GM18526 (cell line): ENCODE data around the gene BCL6.

Experiments used
- POLR2A ChIP-seq: IDR thresholded peaks from 3 replicates; pipeline ENCODE4 v1.6.1; 2011; ENCODE audit not compliant: insufficient read length; ENCODE audit errors: extremely low read depth

The BCL6 gene

DNA sequence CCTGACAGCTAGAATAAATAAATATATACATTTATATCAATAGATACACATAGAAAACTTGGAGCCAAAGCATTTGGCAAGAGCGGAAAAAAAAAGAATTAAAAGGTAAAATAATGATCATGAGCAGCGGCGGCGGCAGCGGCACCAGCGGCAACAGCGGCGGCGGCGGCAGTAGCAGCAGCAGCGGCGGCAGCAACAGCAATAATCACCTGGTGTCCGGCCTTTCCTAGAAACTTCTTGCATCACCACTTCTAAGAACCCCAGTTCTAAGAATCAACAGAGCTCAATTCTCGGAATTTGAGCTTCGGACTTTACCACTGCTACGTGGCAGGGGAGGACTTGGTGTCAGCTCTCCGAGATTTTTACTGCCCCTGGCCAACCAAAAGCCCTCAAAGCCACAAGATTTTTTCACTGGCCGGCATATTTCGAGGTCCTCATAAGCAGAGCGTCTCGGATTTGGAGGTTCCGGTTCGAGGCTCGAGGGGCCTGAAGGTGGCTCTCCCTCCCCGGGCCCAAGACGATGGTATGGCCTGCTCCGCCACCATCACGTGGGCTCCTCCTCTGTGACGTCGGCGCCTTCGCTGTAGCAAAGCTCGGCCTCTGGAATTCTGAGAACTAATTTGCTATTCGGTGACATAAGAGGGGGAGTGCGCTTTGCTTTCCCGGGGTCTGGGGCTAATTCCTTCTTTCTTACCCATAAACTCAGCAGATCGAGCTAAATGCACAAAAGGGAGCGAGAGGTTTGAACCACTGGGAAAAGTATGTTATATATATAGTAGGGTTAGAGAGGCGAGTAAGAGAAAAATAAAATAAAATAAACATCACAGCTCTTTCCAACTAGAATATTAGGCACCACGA, at the start of gene BCL6:
Gene BCL6 (minus strand): TSS at position 268 of the 858 bp plus-strand sequence. CDS start 11,775 bp downstream, outside the sequence.
- no peak for TF ChIP-seq POLR2A

DNA sequence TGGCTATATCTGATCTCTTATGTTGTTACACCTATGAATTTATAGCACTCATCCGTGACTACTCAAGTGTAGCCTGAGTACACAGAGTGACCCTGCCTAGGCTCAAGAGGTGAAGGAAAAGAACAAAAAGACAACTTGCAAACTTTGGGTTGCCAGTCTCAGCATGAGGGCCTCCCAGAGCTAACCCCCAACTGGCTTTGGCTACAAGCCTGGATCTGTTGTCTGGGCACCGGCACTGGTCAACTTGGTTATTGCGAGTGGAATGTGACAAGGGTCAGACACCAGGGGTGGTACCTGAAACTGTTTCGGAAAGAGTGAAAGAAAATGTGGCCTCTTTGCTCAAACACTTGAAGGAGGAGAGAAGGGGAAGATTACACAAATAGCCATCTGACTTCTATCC, 49.5 kb upstream of the BCL6 start:
- no peak for TF ChIP-seq POLR2A

DNA sequence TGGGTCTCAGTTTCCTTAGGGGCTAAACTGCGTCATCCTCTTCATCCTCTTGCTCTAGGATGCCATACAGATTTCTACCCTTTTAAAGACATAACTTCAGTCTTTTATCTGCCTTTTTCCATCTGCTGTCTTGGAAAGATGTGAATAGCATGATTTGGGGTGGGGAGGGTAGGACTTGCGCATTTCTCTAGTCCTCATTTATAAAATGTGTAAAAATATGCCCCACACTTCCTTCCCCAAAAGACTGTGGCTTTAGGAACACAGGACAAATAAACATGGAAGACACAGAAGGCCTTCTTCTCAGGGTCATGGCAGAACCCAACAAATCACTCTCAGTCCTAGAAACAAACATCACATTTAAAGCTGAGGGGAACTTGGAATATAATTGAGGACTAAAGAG, 48.4 kb upstream of the BCL6 start:
- TF ChIP-seq POLR2A: no peak

DNA sequence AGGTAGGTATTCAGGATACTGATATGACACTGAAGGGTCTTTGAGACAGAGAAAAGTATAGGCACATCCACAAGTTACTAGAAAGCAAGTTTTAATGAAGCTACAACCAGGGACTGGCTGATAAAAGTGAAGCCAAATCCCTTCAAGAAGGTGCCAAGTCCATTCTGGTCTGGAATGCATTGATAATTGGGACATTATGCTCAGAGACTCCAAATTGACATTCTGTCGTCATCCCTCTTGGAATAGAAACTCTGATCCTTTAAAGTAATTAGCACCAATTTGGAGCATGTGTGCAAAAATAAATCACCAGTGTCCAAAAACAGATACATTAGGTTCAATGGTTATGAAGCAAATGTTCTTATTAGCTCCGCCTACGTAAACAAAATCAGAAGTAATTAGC, 47.3 kb upstream of the BCL6 start:
- no peak for TF ChIP-seq POLR2A

DNA sequence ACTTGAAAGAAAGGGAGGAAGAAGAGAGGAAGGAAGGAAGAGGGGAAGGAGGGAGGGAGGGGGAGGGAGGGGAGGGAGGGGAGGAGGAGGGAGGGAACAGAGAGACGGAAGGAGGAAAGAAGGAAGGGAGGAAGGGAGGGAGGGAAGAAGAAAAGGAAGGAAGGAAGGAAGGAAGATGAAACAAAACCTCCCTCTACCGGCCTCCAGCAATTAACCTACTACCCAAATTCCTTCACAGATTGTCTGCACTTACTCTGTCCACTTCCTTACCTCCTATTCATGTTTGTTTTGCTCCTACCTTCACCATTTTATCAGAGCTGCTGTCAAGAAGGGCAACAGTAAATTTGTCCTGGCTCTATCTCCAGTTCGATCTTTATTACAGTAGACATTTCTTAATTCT, 44.6 kb upstream of the BCL6 start:
- TF ChIP-seq POLR2A: no peak

DNA sequence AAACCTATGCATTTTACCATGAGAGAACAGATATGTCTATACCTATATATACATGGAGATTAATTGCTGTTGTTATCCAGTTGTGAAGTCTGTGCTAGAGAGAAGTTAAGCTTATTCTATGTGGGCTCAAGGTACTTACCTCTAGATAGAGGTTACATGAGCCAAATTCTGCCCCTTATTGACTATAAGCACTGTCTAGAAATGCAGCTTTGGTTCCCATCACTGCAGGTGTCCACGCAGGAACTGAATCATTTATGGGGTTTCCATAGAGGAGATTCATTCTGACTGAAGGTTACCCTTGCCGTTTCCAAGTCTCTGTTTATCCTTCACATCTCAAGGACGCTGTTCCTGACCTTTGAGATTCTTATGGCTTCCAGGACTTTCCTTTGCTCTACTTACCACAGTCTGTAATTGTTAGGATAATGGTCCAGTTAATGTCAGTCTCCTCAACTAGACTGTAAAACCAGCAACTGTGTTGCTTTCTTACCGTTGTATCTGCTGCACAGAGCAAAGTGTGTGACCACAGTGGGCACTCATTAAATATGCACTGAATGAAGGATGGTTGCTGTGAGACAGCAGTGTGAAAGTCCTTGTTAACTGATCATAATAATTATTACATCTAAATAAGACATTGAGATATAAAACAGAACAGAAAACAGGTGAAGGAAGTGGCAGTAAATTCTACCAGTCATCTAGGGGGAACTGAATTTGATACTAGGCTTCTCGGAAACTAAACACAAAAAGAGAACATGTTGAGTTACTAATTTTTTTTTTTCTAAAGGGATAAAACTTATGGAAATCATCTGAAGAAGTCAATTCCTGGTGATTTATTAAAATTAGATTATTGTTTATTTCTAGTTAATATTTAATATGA, 44.0 kb upstream of the BCL6 start:
- TF ChIP-seq POLR2A: no peak

DNA sequence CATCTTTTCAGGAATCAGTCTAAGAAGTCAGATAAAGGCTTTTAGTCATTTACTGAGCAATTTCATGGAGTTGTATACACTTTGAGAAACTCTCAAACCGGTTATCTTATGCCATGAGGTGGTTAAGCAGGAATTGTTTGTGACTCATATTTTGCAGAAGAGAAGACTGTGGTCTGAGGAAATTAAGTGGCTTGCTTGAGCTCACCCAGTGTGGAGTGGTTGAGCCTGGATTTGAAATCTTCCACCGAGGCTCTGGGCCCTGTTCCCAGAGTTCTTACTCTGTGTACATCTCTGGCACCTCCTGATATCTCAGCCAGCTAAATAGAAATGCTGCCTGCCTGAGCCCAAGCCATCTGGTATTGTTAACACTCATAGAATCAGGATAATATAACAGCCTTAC, 37.8 kb upstream of the BCL6 start:
- TF ChIP-seq POLR2A: no peak

DNA sequence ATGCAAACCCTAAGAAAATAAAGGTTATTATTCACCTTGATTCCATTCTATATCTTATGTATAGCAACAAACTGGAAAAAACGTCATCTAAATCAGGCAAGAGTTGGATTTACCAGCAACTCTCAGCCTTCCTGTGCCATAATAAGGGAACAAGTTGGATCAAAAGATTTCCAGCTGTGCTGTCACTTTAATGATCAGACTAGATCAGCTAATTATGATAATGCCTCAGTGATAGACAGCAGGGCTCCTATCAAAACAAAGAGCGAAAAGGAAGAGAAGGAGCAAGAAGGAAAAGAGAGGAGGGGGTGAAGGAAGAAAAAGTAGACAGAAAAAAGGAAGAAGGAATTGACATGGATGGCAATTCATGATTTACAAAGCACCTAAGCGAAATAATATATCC, 36.7 kb upstream of the BCL6 start:
- TF ChIP-seq POLR2A: no peak

DNA sequence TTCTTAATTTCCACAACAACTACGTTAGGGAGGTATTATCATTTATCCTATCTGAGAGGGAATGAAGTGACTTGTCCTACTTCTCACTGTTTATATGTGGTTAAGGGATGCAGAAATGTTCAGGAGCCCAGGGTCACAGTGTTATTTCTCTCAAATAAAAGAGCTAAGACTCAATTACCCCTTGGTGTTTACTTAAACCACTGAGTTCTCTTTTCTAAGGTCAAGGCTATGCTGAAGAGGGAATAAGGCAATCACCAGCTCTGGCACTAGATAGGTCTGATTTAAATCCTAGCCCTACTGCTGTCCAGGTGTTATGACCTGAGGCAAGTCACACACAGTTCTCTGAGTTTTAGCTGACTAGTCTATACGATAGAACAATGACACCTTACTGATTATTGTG, 35.7 kb upstream of the BCL6 start:
- no peak for TF ChIP-seq POLR2A

DNA sequence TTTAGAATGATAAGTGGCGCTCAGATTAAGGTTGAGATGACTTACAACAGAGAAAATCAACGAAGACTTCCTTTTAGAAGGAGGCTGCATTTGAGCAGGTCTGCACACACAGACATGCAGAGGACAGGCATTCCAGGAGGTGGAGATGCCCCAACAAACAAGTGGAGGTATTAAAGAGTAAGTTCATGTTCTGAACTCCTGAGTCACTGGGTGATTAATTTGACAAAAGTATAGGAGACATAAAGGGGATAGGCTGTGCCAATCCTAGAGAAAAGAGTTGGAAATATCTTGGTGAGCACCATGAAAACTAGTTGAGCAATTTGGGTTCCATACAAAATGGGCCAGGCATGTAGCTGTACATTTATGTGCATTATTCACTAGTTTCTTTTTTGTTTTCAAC, 33.5 kb upstream of the BCL6 start:
- no peak for TF ChIP-seq POLR2A

DNA sequence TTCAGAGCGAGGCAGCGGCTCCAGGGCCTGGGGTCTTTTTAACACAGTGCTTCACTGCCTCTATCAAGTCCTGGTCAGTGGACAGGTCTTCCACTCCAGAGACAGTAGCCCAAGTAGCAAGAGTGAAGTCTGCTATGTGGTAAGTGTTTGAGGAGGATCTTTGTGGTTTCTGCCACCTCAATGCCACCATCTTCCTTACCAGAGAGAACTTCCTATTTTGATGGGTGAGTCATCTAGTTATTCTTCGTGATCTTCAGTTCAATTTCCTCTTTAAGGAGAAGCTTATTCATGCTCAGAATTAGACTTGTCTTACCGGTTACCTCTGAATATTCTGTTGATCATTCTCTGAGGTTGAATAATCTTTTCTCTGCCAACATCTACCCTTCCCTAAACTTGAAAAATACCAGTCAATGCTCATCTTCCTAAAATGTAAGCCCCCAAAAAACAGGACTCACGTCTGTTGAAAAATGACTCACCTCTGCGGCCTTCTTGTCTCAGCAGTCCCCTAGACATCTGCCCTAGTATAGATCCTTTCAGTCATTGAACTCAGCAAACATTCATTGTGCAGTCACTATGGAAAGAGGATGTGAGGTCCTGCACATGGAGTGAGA, 32.2 kb upstream of the BCL6 start:
- TF ChIP-seq POLR2A: no peak

DNA sequence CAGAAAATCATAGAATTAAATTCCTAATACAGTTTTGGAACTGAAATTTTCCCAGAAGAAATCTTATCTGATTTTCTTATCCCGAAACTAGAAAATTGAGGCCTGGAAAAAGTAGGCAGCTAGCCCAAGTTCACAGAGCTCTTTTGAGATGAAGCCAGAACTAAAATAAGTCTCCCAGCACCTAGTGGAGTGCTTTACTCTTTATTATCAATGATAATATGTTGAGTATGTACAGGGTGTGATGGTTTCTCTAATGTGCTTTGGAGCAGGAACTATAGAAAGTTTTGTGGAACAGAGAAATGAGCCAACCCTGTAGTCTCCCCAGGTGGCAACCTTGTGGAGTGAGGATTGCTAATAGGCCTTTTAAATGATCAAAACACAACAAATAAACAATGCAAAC, 30.3 kb upstream of the BCL6 start:
- no peak for TF ChIP-seq POLR2A

DNA sequence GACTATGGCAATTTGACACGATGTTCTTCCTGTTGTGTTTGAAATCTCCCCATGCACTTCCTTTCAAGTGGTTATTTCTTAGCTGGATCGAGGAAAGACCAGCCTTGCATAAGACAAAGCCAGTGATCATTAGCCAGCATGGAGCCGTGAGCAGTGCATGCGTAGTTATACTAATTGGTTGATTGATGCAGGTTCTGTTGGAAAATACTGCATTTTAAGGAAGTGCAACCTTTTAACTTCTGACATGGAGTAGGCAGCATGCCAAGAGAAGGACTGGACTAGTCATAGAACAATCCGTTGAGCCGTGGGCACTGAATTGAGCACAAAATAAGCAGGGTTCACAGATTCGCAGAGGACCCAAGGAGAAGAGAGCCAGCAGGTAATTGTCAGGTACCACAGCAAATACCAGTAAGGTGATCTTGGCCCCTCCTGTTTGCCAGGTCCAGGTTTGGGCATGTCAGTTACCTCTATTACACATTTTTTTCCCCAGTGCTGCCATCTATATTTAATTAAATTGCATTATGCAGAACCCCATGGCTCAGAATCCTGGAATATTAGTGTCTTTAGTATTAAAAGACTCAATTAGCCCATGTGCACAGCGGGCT, 29.0 kb upstream of the BCL6 start:
- TF ChIP-seq POLR2A: no peak

DNA sequence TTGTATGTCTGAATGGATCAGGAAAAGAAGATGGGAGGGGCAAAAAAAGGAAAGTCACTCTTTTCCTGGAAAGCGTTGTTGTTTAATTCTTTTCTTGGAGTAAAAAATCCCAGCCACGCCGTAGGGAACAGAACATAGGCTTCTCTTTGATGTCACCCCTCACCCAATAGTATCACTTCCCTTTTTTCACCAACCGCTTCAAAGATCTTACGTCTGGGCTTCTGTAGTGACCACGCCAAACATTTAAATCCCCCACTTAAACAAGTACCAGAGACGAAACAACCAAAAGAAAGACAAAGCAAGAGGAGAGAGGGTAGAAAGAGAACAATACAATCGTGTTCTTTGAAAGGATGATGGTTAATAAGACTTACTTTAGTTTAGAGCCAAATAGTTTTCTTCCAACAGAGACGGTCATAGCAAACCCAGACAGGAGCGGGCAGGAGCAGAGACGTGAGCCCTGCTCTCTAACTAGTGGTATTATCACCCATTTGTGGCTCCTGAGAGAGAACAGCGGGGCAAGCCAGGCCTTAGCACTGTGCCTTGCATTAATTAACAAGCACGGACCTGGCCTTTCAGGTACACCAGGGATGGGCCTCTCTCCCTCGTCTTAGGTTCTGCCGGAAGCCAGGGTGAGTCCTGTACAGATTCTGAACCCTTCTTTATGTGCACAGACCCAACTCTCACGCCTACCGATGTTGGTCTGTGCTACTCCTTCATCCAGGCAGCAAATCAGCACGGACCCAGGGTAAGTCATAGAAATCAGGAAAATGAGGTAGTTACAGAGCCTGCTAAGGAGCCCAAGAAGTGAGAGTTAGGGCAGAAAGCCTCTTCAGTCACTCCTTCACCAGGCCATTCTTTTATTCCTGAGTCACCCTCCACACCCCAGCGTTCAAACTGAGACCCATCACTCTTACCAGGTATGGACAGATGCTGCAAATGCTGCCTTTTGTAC, 28.2 kb upstream of the BCL6 start:
- no peak for TF ChIP-seq POLR2A

DNA sequence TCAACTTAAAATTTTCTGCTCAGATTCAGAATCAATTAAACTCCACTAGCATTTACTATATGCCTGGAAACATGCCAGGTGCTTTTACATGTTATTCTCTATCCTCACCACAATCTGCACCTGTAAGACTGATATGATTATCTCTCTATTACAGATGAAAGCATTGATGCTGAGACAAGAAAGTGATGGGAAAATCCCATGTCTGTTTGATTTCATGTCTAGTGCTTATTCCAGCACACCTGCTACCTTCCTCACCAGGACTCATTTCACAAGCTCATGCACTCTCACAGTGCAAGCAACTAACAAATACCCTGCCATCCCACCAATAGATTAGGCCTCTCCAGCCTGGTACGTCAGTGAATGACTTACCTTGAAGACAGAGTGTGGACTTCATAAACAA, 25.0 kb upstream of the BCL6 start:
- no peak for TF ChIP-seq POLR2A

DNA sequence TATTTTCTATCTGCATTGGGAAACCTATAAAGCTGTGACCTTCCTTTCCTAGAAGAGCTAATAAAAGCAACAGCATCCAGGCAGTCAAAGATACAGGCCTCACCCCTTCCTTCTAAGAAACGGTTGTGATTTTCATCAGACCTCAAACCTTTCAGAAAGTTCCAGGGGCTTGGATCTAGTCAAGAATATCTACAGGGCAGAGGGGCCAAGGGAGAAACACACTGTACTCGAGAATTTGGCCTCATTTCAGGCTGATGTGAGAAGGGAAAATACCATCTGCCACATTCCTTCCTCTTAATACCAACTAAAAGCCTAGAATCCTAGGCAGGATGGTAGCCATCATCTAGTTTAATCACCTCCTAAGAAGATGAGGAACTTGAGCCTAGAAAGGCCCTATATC, 24.5 kb upstream of the BCL6 start:
- TF ChIP-seq POLR2A: no peak
